CD14-positive monocyte (primary cell): ENCODE measurements around the gene OR52B6. TPM values are rescaled to one million over a fixed set of nuclear protein-coding genes. Genes with fewer than 3 reads are reported as not detected.

Source experiments
- DNase-seq, 3 donors: peaks; one replicate each; pipeline ENCODE4 v3.0.0-alpha.2; 2011 to 2022
- H2AFZ ChIP-seq: 2 replicates; pipeline ENCODE4 v1.6.0; 2012; ENCODE audit warnings: mild to moderate bottlenecking, low read depth, low read length, inconsistent platforms; ENCODE audit not compliant: insufficient read depth, poor library complexity, severe bottlenecking
- H3K27ac ChIP-seq, 2 donors: 1 replicate in 1 of 2; 2 replicates in 1 of 2; pipeline ENCODE4 v1.5.1; 2012 to 2013; ENCODE audit warnings: low read length in 2 of 2, control low read depth in 1 of 2, inconsistent platforms in 1 of 2, low read depth in 1 of 2, mild to moderate bottlenecking in 1 of 2
- H3K27me3 ChIP-seq, 2 donors: one replicate each; pipeline versions ENCODE4 v1.6.0 to v1.6.1; 2011 to 2013; ENCODE audit warnings: low read length in 2 of 2; ENCODE audit not compliant: control insufficient read depth in 2 of 2, insufficient read depth in 2 of 2
- H3K36me3 ChIP-seq, 2 donors: replicated peaks in 1 of 2; 1 replicate in 1 of 2; 2 replicates in 1 of 2; pipeline versions ENCODE4 v1.5.1 to v1.6.1; 2012 to 2013; ENCODE audit warnings: low read length in 2 of 2, control low read depth in 1 of 2, inconsistent platforms in 1 of 2, mild to moderate bottlenecking in 1 of 2; ENCODE audit not compliant: insufficient read depth in 2 of 2, control insufficient read depth in 1 of 2
- H3K4me1 ChIP-seq, 2 donors: 1 replicate in 1 of 2; 2 replicates in 1 of 2; pipeline versions ENCODE4 v1.5.1 to v1.6.1; 2012 to 2013; ENCODE audit warnings: low read length in 2 of 2, control low read depth in 1 of 2, inconsistent platforms in 1 of 2, mild to moderate bottlenecking in 1 of 2, moderate library complexity in 1 of 2; ENCODE audit not compliant: insufficient read depth in 2 of 2, control insufficient read depth in 1 of 2
- H3K4me2 ChIP-seq: replicated peaks from 2 replicates; pipeline ENCODE3; 2012; ENCODE audit warnings: low read length, moderate library complexity, mild to moderate bottlenecking; ENCODE audit not compliant: poor library complexity, severe bottlenecking; ENCODE audit errors: extremely low read depth
- H3K4me3 ChIP-seq, 3 experiments: fragments of 200-600 bp in 1 of 3; sonication (generic) in 1 of 3; replicated peaks in 1 of 3; 1 replicate in 2 of 3; 2 replicates in 1 of 3; pipeline ENCODE4 v1.5.1; 2011 to 2013; ENCODE audit warnings: low read length in 3 of 3, mild to moderate bottlenecking in 3 of 3, control low read depth in 2 of 3, low read depth in 2 of 3, inconsistent platforms in 1 of 3, moderate library complexity in 1 of 3
- H3K79me2 ChIP-seq: 2 replicates; pipeline ENCODE4 v1.6.0; 2012; ENCODE audit warnings: mild to moderate bottlenecking, control low read depth, inconsistent platforms, low read length, moderate library complexity; ENCODE audit not compliant: insufficient read depth
- H3K9ac ChIP-seq: 2 replicates; pipeline ENCODE4 v1.6.0; 2017; ENCODE audit warnings: low read length, mild to moderate bottlenecking; ENCODE audit not compliant: insufficient read depth, poor library complexity, severe bottlenecking
- H3K9me3 ChIP-seq, 2 donors: replicated peaks in 1 of 2; 1 replicate in 1 of 2; 2 replicates in 1 of 2; pipeline versions ENCODE4 v1.5.1 to v1.6.1; 2012 to 2013; ENCODE audit warnings: low read length in 2 of 2, control low read depth in 1 of 2; ENCODE audit not compliant: control insufficient read depth in 1 of 2, insufficient read depth in 1 of 2
- H4K20me1 ChIP-seq: 2 replicates; pipeline ENCODE4 v1.6.0; 2012; ENCODE audit warnings: mild to moderate bottlenecking, low read length, control low read depth, moderate library complexity; ENCODE audit not compliant: insufficient read depth
- H3K27ac Mint-ChIP-seq, 7 donors: one replicate each; pipeline ENCODE4 v1.8.0; 2020; ENCODE audit warnings: mild to moderate bottlenecking in 7 of 7, mixed read lengths in 7 of 7, moderate library complexity in 6 of 7, inconsistent platforms in 2 of 7
- H3K27me3 Mint-ChIP-seq, 3 donors: one replicate each; pipeline ENCODE4 v1.8.0; 2021 to 2022; ENCODE audit warnings: low read depth in 3 of 3, mild to moderate bottlenecking in 3 of 3, mixed read lengths in 3 of 3, moderate library complexity in 3 of 3, inconsistent platforms in 1 of 3
- H3K36me3 Mint-ChIP-seq, 2 donors: one replicate each; pipeline ENCODE4 v1.8.0; 2020; ENCODE audit warnings: mixed read lengths in 2 of 2, inconsistent platforms in 1 of 2, mild to moderate bottlenecking in 1 of 2
- H3K4me1 Mint-ChIP-seq: one replicate; pipeline ENCODE4 v1.8.0; 2020; ENCODE audit warnings: mild to moderate bottlenecking, mixed read lengths
- H3K4me3 Mint-ChIP-seq, 2 donors: one replicate each; pipeline ENCODE4 v1.8.0; 2020; ENCODE audit warnings: mild to moderate bottlenecking in 2 of 2, mixed read lengths in 2 of 2, moderate library complexity in 1 of 2
- H3K9me3 Mint-ChIP-seq, 7 donors: one replicate each; pipeline ENCODE4 v1.8.0; 2020 to 2022; ENCODE audit warnings: mixed read lengths in 7 of 7, mild to moderate bottlenecking in 6 of 7, moderate library complexity in 6 of 7, inconsistent platforms in 2 of 7
- CTCF ChIP-seq: fragments of 200-600 bp; IDR thresholded peaks from one replicate; pipeline ENCODE4 v1.8.0; 2022; ENCODE audit warnings: antibody characterized with exemption, mild to moderate bottlenecking
- WGBS: methylation state at CpG from one replicate; pipeline ENCODE4 v1.1.5; 2013; ENCODE audit warnings: missing lambda C conversion rate; ENCODE audit not compliant: insufficient coverage; 5-methylcytosine and 5-hydroxymethylcytosine counted together
- intact Hi-C, 2 donors: fragments of 100-400 bp; cut with micrococcal nuclease; formaldehyde crosslinking; loops; one replicate each; pipeline versions ENCODE4 v1.15.0 to v1.15.1; 2023
- polyA minus RNA-seq: library from RNA; depleted of rRNA, polyadenylated mRNA; stranded (reverse); fragments of >200 nt; gene quantifications from 2 replicates; pipeline ENCODE4 v1.2.3, GENCODE V29; 2012
- polyA plus RNA-seq, 3 donors: library from polyadenylated mRNA; depleted of rRNA in 1 of 3; unstranded in 2 of 3; stranded (reverse) in 1 of 3; fragments of 300-500 nt in 2 of 3; fragments of >200 nt in 1 of 3; fragmentation: Illumina TruSeq in 2 of 3; gene quantifications; 1 replicate in 2 of 3; 2 replicates in 1 of 3; pipeline ENCODE4 v1.2.3, GENCODE V29; 2012 to 2021
- total RNA-seq, 12 experiments: library from RNA in 1 of 12; stranded (reverse) in 1 of 12; fragments of 120-200 nt in 1 of 12; gene quantifications; one replicate each; pipeline ENCODE4 v1.2.4 and lab custom pipeline; 2013 to 2026; ENCODE audit warnings: mixed read lengths in 6 of 12, inconsistent platforms in 1 of 12

The OR52B6 gene
- not detected for total RNA-seq (2013)
- polyA plus RNA-seq = not detected
- polyA minus RNA-seq = not detected in 2 replicates
- 0 to 0.12 (median 0) reads per million in 11 experiments for total RNA-seq (lab: John Stamatoyannopoulos, UW)

GRCh38 chr11:5580577-5580976 lies at the start of gene OR52B6:
Gene OR52B6, plus strand, starts transcription at chr11:5580877. Its CDS starts 0 bp downstream, at chr11:5580877.
- no peaks in the 10 kb centered on the region for H3K36me3 ChIP-seq
- H3K27me3 Mint-ChIP-seq = peaks cover 0 to 1% (median 0%) of the 10 kb centered on the region in 3 donors
- H3K9me3 Mint-ChIP-seq = peaks cover 0 to 3% (median 0%) of the 10 kb centered on the region in 7 donors
- no peak within 1 kb of the TSS for H3K4me2 ChIP-seq
- no peak within 1 kb of the TSS for H3K4me3 Mint-ChIP-seq
- no peaks in the 10 kb centered on the region for H3K27me3 ChIP-seq
- no peak within 1 kb of the TSS for H3K9ac ChIP-seq
- H3K4me1 Mint-ChIP-seq = no peaks in the 10 kb centered on the region
- H3K27ac ChIP-seq = no peak within 1 kb of the TSS
- no peaks in the 10 kb centered on the region for H3K9me3 ChIP-seq
- H4K20me1 ChIP-seq = no peaks in the 10 kb centered on the region
- no peak for TF ChIP-seq CTCF
- no peaks in the 10 kb centered on the region for H3K79me2 ChIP-seq
- H3K36me3 Mint-ChIP-seq = no peaks in the 10 kb centered on the region
- no peak for DNase-seq
- no peaks in the 10 kb centered on the region for H3K4me1 ChIP-seq
- H3K27ac Mint-ChIP-seq = no peak within 1 kb of the TSS
- 99% methylated on average over 7 of the region's 8 CpGs for WGBS
- no peak within 1 kb of the TSS for H2AFZ ChIP-seq
- no peak within 1 kb of the TSS for H3K4me3 ChIP-seq
- intact Hi-C loops = no loop called here

GRCh38 chr11:5531053-5531831 lies 49.4 kb upstream of the OR52B6 start:
- Histone ChIP-seq H2AFZ (no peak overlapping the region), H3K27me3 (no peaks in the 10 kb centered on the region), H3K9ac (no peak overlapping the region), H3K27ac (no peak overlapping the region), H3K9me3 (no peaks in the 10 kb centered on the region), H4K20me1 (no peaks in the 10 kb centered on the region), H3K4me2 (no peak overlapping the region), H3K4me1 (no peaks in the 10 kb centered on the region), H3K79me2 (no peaks in the 10 kb centered on the region), H3K4me3 (no peak overlapping the region), H3K36me3 (no peaks in the 10 kb centered on the region)
- Mint-ChIP-seq H3K36me3 (no peaks in the 10 kb centered on the region), H3K9me3 (peaks cover 0 to 9% (median 0%) of the 10 kb centered on the region in 7 donors), H3K4me1 (peaks cover 6% of the 10 kb centered on the region), H3K27me3 (no peaks in the 10 kb centered on the region), H3K4me3 (no peak overlapping the region), H3K27ac (no peak overlapping the region)
- 97% methylated on average over 2 of the region's 2 CpGs for WGBS
- no peak for TF ChIP-seq CTCF
- intact Hi-C loops = no loop called here
- no peak for DNase-seq
